SK-N-SH treated with all-trans-retinoic acid at 6 μM for 48 hours (cell line): Measurements from ENCODE around the gene COG8.

Experiments used
- ATAC-seq: fragments of 200-7000 bp; cut with Tn5 transposase; 3 replicates; pipeline ENCODE4 v1.9.1; 2020; ENCODE audit warnings: mild to moderate bottlenecking, moderate library complexity
- ARNTL ChIP-seq: fragments of 450-650 bp; formaldehyde crosslinking; IDR thresholded peaks from 2 replicates; pipeline ENCODE4 v1.5.0; 2020; ENCODE audit warnings: low read depth, mild to moderate bottlenecking, moderate library complexity, borderline replicate concordance
- BACH2 ChIP-seq: fragments of 250-450 bp; sonication (Bioruptor Pico); IDR thresholded peaks from 2 replicates; pipeline ENCODE4 v1.9.0; 2021; ENCODE audit warnings: mild to moderate bottlenecking, borderline replicate concordance
- CREB5 ChIP-seq: fragments of 250-450 bp; sonication (Bioruptor Pico); IDR thresholded peaks from 2 replicates; pipeline ENCODE4 v1.5.1; 2020; ENCODE audit warnings: low read depth, mild to moderate bottlenecking, moderate library complexity
- CSDC2 ChIP-seq: fragments of 250-450 bp; sonication (Bioruptor Pico); IDR thresholded peaks from 2 replicates; pipeline ENCODE4 v1.5.0; 2020; ENCODE audit warnings: mild to moderate bottlenecking, moderate library complexity
- CSRNP3 ChIP-seq: fragments of 250-450 bp; sonication (Bioruptor Pico); IDR thresholded peaks from 2 replicates; pipeline ENCODE4 v1.5.1; 2021; ENCODE audit warnings: mild to moderate bottlenecking, moderate library complexity
- ESRRG ChIP-seq: fragments of 250-450 bp; sonication (Bioruptor Pico); IDR thresholded peaks from 2 replicates; pipeline ENCODE4 v1.6.1; 2021; ENCODE audit warnings: mild to moderate bottlenecking
- GLIS3 ChIP-seq: fragments of 250-450 bp; sonication (Bioruptor Pico); IDR thresholded peaks from 2 replicates; pipeline ENCODE4 v1.5.0; 2020; ENCODE audit warnings: mild to moderate bottlenecking, moderate library complexity
- OSR1 ChIP-seq: fragments of 250-450 bp; sonication (Bioruptor Pico); IDR thresholded peaks from 2 replicates; pipeline ENCODE4 v1.8.0; 2022; ENCODE audit warnings: moderate library complexity, mild to moderate bottlenecking, inconsistent platforms
- POU6F1 ChIP-seq: fragments of 250-450 bp; sonication (Bioruptor Pico); IDR thresholded peaks from 2 replicates; pipeline ENCODE4 v1.8.0; 2021; ENCODE audit warnings: low read depth, mild to moderate bottlenecking, moderate library complexity, borderline replicate concordance
- PPARA ChIP-seq: fragments of 250-450 bp; sonication (Bioruptor Pico); IDR thresholded peaks from 2 replicates; pipeline ENCODE4 v1.5.0; 2020; ENCODE audit warnings: mild to moderate bottlenecking, borderline replicate concordance
- RARB ChIP-seq: fragments of 250-450 bp; sonication (Bioruptor Pico); IDR thresholded peaks from 2 replicates; pipeline ENCODE4 v1.8.0; 2021; ENCODE audit warnings: mild to moderate bottlenecking, moderate library complexity
- SNAI2 ChIP-seq: fragments of 250-450 bp; sonication (Bioruptor Pico); IDR thresholded peaks from 2 replicates; pipeline ENCODE4 v1.5.0; 2020; ENCODE audit warnings: mild to moderate bottlenecking, moderate library complexity
- TCF4 ChIP-seq: fragments of 250-450 bp; sonication (Bioruptor Pico); IDR thresholded peaks from 2 replicates; pipeline ENCODE4 v1.8.0; 2021; ENCODE audit warnings: mild to moderate bottlenecking, moderate library complexity, borderline replicate concordance
- TOX ChIP-seq: fragments of 250-450 bp; sonication (Bioruptor Pico); IDR thresholded peaks from 2 replicates; pipeline ENCODE4 v1.8.0; 2021; ENCODE audit warnings: mild to moderate bottlenecking, moderate library complexity, borderline replicate concordance
- TSHZ2 ChIP-seq: fragments of 250-450 bp; sonication (Bioruptor Pico); IDR thresholded peaks from 2 replicates; pipeline ENCODE4 v1.5.0; 2020; ENCODE audit warnings: mild to moderate bottlenecking, moderate library complexity
- ZFP3 ChIP-seq: fragments of 250-450 bp; sonication (Bioruptor Pico); IDR thresholded peaks from 2 replicates; pipeline ENCODE4 v1.5.0; 2020; ENCODE audit warnings: mild to moderate bottlenecking, moderate library complexity
- ZFP30 ChIP-seq: fragments of 450-650 bp; formaldehyde crosslinking; IDR thresholded peaks from 2 replicates; pipeline ENCODE4 v1.5.0; 2022; ENCODE audit warnings: mild to moderate bottlenecking, moderate library complexity
- ZNF565 ChIP-seq: fragments of 450-650 bp; formaldehyde crosslinking; conservative IDR thresholded peaks from 2 replicates; pipeline ENCODE4 v1.5.0; 2020; ENCODE audit warnings: low read depth, mild to moderate bottlenecking, moderate library complexity
- ZNF70 ChIP-seq: fragments of 450-650 bp; formaldehyde crosslinking; IDR thresholded peaks from 2 replicates; pipeline ENCODE4 v1.5.0; 2020; ENCODE audit warnings: mild to moderate bottlenecking, moderate library complexity
- ZNF8 ChIP-seq: fragments of 450-650 bp; formaldehyde crosslinking; IDR thresholded peaks from 2 replicates; pipeline ENCODE4 v1.5.0; 2020; ENCODE audit warnings: mild to moderate bottlenecking, moderate library complexity

Gene COG8

GRCh38 chr16:69367980-69368379 lies 28.6 kb upstream of the COG8 start:
- no peak for TF ChIP-seq ESRRG (CRISPR knock-in tag)
- TF ChIP-seq CREB5 (CRISPR knock-in tag) = no peak
- TF ChIP-seq RARB (CRISPR knock-in tag) = no peak
- no peak for TF ChIP-seq SNAI2 (CRISPR knock-in tag)
- TF ChIP-seq ZFP3 (CRISPR knock-in tag) = no peak
- no peak for TF ChIP-seq BACH2 (CRISPR knock-in tag)
- TF ChIP-seq TOX (CRISPR knock-in tag) = no peak
- no peak for TF ChIP-seq ZFP30
- no peak for TF ChIP-seq CSDC2 (CRISPR knock-in tag)
- no peak for TF ChIP-seq ZNF565 (CRISPR knock-in tag)
- TF ChIP-seq GLIS3 = no peak
- no peak for TF ChIP-seq POU6F1
- ATAC-seq = no peak

GRCh38 chr16:69366431-69366830 lies 27.1 kb upstream of the COG8 start:
- TF ChIP-seq ARNTL (CRISPR knock-in tag) (no peak), PPARA (CRISPR knock-in tag) (no peak), ZFP30 (no peak), ZNF8 (CRISPR knock-in tag) (no peak), BACH2 (CRISPR knock-in tag) (no peak), CSRNP3 (CRISPR knock-in tag) (no peak), TSHZ2 (CRISPR knock-in tag) (no peak), SNAI2 (CRISPR knock-in tag) (no peak), ZNF565 (CRISPR knock-in tag) (no peak), TCF4 (CRISPR knock-in tag) (no peak), ESRRG (CRISPR knock-in tag) (no peak), GLIS3 (no peak), POU6F1 (no peak), TOX (CRISPR knock-in tag) (no peak)

GRCh38 chr16:69365901-69366300 lies 26.5 kb upstream of the COG8 start:
- no peak for ATAC-seq
- TF ChIP-seq ZNF70 (CRISPR knock-in tag) (no peak), ZFP3 (CRISPR knock-in tag) (no peak), OSR1 (CRISPR knock-in tag) (no peak)
- TF ChIP-seq, all 23 proteins: peak for 0

More at GRCh38 chr16:69366431-69366830, 27.1 kb upstream of the COG8 start:
- no peak for ATAC-seq

- TF ChIP-seq CREB5 (CRISPR knock-in tag) (no peak), ESRRG (CRISPR knock-in tag) (no peak), TOX (CRISPR knock-in tag) (no peak)
- TF ChIP-seq, all 23 proteins: peak for 0
- ATAC-seq = no peak
These were observed 24.7 kb upstream of the COG8 start for GRCh38 chr16:69364088-69364487.
